ENCODE results near the gene INTS7. TPM values are rescaled to one million over a fixed set of nuclear protein-coding genes. Genes with fewer than 3 reads are reported as not detected.

The INTS7 gene
- total RNA-seq, 1 experiment from 2014 or later, result 26.8 TPM

DNA sequence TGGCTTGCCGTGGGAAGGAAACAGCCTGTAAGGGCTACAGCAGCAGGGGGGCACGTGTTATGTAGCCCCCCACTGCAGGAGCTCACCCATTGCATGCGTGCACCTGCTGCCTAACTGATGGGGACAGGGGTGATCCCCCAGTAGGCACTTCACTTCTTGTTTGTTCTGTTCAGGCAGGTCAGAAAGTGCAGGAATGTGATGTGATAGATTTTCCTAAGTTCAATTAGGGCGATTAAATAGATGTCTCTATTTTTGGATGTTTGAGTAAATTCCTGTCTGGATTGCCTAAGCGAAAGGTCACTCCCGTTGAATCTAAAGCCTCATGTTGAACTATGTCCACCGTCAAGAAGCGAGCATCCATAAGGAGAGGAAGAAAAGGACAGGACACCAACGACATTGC is 126.0 kb downstream of the INTS7 start:
- no peak for DNase-seq (ENCODE audit: low read depth)

GRCh38 chr1:211908951-211909350 is 126.4 kb downstream of the INTS7 start:
- no peak for DNase-seq (ENCODE audit: low read depth)

DNA sequence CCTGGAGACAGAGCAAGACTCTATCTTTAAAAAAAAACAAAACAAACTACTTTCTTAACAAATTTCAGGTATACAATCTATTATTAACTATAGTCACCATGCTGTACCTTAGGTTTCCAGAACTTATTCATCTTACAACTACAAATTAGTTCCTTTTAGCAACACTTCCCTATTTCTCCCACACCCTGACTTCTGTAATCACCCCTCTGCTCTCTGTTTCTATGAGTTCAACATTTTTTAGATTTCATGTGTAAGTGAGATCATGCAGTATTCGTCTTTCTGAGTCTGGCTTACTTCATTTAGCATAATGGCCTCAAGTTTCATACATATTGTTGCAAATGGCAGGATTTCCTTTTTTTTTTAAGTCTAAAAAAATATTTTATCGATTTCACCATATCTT is 126.9 kb downstream of the INTS7 start:
- DNase-seq (ENCODE audit: low read depth), result no peak

DNA sequence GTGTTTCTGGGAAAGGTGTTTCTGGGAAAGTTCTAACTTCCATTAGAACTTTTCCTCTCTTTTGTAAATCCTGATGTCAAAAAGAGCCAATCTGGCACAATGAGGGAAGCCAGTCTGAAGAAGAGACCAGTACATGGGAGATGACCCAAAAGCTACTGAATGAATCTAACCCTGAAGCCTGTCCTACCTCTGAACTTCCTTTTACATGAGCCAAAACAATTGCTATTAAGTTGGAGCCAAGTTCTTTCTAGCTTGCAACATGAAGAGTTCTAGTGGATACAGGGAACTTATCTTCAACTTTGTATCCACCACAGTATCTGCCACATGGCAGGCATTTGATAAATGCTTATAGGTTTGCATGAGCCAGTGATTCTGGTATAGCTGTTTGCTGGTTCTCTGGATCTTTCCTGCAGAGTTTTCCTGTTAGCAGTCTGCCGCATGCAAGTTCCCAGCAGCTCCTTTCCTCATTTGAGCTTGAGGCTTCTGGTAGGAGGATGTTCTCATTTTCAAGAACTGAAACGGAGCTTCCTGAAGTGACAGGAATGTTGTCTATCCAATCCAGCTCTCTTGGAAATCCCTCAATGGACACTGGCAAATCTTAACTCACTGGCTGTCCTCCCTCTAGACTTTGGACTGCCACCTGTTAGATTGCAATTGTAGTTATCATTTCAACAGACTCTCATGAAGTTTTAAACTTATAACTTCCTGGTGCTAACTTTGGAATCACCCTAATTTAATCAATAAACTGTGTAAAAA is 131.7 kb downstream of the INTS7 start:
- no peak for DNase-seq (ENCODE audit: low read depth)

GRCh38 chr1:211902624-211903291 is 132.6 kb downstream of the INTS7 start:
- no peak for DNase-seq (ENCODE audit: low read depth)

GRCh38 chr1:211901945-211902344 is 133.4 kb downstream of the INTS7 start:
- no peak for DNase-seq (ENCODE audit: low read depth)

- DNase-seq (ENCODE audit: low read depth), result no peak
These were observed 134.9 kb downstream of the INTS7 start for GRCh38 chr1:211900441-211900840.

GRCh38 chr1:211896958-211897357 is 138.4 kb downstream of the INTS7 start:
- DNase-seq (ENCODE audit: low read depth), result peak; percentile 32

- DNase-seq (ENCODE audit: low read depth), result no peak
These were observed 140.1 kb downstream of the INTS7 start for GRCh38 chr1:211895126-211895759.

- no peak for DNase-seq (ENCODE audit: low read depth)
These were observed 141.0 kb downstream of the INTS7 start for GRCh38 chr1:211894312-211894711.

DNA sequence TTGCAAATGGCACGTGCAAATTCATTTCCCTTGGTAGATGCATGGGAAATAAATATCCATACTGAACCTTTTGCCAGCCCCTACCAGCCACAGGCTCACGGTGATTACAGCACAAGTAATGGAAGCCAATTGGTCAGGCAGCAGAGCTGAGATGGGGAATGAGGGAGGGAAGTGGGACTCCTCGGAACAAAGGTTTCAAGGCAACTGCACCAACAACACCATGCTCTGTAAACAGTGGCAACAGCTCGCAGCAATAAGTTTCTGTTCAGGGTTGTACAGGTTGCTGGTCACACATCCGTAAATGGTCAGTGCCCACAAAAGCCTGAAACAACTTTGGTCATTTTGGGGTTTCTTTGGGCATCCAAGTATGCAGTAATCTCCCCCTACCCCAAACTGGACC is 142.1 kb downstream of the INTS7 start:
- no peak for DNase-seq (ENCODE audit: low read depth)

DNA sequence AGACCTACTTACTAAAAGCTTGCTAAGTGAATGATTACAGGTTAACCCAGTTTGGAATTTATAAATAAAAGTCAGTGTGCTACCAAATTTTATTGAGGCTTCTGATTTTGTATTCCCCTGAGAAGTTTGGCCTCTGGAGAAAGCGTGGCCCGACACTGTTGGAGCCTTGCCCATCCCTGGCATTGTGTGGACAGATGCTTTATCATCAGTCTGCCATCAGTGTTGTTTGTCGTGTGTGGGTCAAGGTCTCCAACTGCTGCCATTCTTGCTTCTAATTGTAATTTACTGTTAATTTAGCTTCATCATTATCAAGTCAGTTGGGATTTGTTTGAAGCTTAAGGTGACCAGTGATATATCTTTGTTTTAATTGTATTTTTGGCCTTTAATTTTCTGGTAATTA is 142.8 kb downstream of the INTS7 start:
- no peak for DNase-seq (ENCODE audit: low read depth)

- no peak for DNase-seq (ENCODE audit: low read depth)
These were observed 143.6 kb downstream of the INTS7 start for GRCh38 chr1:211891708-211892107.

Other genes with a start within 250 kb of the INTS7 start
- gene LPGAT1, start 204.8 kb downstream of the INTS7 start, total RNA-seq (2014; rRNA removed; shearing (Covaris generic)), result 24.9 and 35.7 TPM in 2 replicates
- 28.7 and 37.0 TPM in 2 replicates for gene DTL, start 191 bp upstream of the INTS7 start, total RNA-seq (2014; rRNA removed; shearing (Covaris generic))
- gene PPP2R5A, start 249.9 kb upstream of the INTS7 start, total RNA-seq (2014; rRNA removed; shearing (Covaris generic)), result 21.2 and 21.5 TPM in 2 replicates